Body of pancreas (tissue), 4 donors: ENCODE measurements around the gene TMEM94.

Experiments used
- CTCF ChIP-seq, 7 experiments: fragments of 450-650 bp in 4 of 7; fragments of 200-600 bp in 3 of 7; sonication (generic) in 3 of 7; IDR thresholded peaks; one replicate each; pipeline ENCODE4 v1.5.1; 2016 to 2019; ENCODE audit warnings: antibody characterized with exemption in 7 of 7
- POLR2A ChIP-seq, 3 donors: fragments of 450-650 bp; IDR thresholded peaks; one replicate each; pipeline ENCODE4 v1.6.1; 2016; ENCODE audit warnings: antibody characterized with exemption in 3 of 3, mild to moderate bottlenecking in 2 of 3

- no peak for TF ChIP-seq CTCF (IDR thresholded peaks at IDR 0.05)
- TF ChIP-seq POLR2A (IDR thresholded peaks at IDR 0.05): no peak
Measured at GRCh38 chr17:75473246-75473645, 16.8 kb downstream of the TMEM94 start.
